ENCODE results near the gene CALML3.

GRCh38 chr10:5502061-5502521 lies 22.7 kb upstream of the CALML3 start:
- TF ChIP-seq CTCF (IDR thresholded peaks at IDR 0.05) (no peak), EZH2 (IDR thresholded peaks at IDR 0.05; ENCODE audit: borderline replicate concordance, insufficient read depth, low read depth, low read length, poor library complexity, severe bottlenecking) (no peak)

All from B cell (primary cell).